ENCODE results near the gene BGN.

The BGN gene

GRCh38 chrX:153504445-153505016 lies 9.8 kb downstream of the BGN start:
- no peak for DNase-seq (ENCODE audit: low spot score)

GRCh38 chrX:153505361-153505760 lies 10.6 kb downstream of the BGN start:
- DNase-seq (ENCODE audit: low spot score) = no peak

DNA sequence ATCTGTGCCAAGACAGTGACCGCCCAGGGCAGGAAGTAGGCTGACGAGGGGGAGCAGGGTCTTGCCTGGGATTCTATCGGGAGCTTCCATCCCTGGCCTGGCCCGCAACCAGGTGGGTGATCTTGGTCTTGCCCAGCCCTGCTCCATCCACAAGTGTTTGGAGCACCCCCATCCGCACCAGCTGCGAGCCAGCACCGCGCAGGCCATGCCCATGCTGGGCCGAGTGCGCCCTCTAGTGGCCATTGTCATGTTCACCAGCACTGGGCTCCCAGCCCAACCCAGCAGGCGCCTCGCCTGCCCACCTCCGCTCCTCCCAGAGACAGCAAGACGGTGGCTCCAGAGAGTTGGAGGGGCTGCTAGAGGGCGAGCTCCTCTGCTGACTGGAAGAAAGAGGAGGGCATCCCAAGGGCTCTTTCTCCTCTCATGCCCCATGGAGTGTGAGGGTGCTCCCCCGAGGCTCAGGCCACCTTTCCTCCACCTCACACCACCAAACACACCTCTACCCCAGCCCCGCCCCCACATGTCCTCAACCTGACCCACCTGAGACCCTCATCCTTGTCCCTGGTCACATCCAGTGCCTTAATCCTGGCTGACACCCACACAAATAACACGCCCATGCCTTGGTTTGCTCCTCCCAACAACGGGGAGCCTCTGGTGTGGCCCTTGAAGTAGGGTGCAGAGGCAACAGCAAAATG lies 12.9 kb downstream of the BGN start:
- DNase-seq (ENCODE audit: low spot score) = peak; percentile 77

GRCh38 chrX:153509592-153509991 lies 14.8 kb downstream of the BGN start:
- no peak for DNase-seq (ENCODE audit: low spot score)

- no peak for DNase-seq (ENCODE audit: low spot score)
Measured at GRCh38 chrX:153510383-153510782, 15.6 kb downstream of the BGN start.

- DNase-seq (ENCODE audit: low spot score) = no peak
Measured at GRCh38 chrX:153511784-153512500, 17.2 kb downstream of the BGN start.

- DNase-seq (ENCODE audit: low spot score) = no peak
Measured at GRCh38 chrX:153512501-153512893, 17.7 kb downstream of the BGN start.

DNA sequence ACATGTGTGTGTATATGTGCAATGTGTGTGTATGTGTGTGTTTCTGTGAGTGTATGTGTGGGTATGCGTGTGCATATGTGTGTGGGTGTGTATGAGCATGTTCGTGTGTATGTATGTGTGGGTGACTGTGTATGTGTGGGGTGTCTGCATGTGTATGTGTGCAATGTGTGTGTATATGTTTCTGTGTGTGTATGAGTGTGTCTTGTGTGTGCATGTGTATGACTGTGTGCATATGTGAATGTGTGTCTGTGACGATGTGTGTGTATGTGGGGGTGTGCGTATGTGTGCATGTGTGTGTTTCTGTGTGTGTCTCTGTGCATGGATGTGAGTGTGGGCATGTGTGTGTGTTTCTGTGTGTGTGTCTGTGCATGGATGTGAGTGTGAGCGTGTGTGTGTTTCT lies 18.5 kb downstream of the BGN start:
- no peak for DNase-seq (ENCODE audit: low spot score)

- DNase-seq (ENCODE audit: low spot score) = no peak
Measured at GRCh38 chrX:153514259-153514658, 19.5 kb downstream of the BGN start.

DNA sequence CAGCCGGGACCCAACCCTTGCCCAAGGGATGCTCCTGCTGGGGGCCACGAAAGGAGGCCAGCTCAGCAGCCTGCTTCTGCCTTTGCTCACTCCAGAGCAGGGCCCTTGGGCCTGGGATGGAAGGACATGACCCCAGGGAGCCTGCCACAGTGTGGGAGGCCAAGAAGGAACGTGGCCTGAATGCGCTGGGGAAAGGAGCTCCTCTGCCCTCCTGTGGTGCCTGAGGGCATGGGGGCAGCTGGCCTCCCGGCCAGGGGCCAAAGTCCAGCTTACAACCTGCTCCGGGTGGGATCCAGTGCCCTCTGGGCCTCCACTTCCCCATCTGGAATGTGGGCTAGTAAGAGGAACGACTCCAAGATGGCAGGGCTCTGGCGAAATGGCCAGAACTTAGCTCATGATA lies 20.7 kb downstream of the BGN start:
- no peak for DNase-seq (ENCODE audit: low spot score)

DNA sequence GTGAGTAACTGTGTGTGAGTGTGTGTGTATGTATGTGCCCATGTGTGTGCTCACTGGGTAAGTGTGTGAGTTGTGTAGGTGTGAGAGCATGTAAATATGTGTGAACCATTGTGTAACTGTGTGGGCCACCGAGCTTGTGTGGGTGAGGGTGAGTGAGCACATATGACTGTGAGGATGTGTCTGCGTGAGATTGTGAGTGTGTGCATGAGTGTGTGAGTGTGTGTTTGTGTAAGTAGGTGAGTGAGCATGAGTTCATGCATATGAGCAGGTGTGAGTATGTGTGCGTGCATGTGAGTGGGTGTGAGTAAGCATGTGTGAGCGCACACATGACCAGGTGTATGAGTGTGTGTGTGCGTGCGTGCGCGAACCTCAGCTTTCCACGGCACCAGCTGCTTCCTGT lies 21.3 kb downstream of the BGN start:
- no peak for DNase-seq (ENCODE audit: low spot score)

- DNase-seq (ENCODE audit: low spot score) = no peak
Measured at GRCh38 chrX:153517423-153517822, 22.6 kb downstream of the BGN start, which contains the start of gene ATP2B3. ATP2B3 (plus strand) TSS chrX:153517642; CDS start chrX:153536248, 18,606 bp downstream.

GRCh38 chrX:153517946-153518834 lies 23.4 kb downstream of the BGN start:
- no peak for DNase-seq (ENCODE audit: low spot score)

DNA sequence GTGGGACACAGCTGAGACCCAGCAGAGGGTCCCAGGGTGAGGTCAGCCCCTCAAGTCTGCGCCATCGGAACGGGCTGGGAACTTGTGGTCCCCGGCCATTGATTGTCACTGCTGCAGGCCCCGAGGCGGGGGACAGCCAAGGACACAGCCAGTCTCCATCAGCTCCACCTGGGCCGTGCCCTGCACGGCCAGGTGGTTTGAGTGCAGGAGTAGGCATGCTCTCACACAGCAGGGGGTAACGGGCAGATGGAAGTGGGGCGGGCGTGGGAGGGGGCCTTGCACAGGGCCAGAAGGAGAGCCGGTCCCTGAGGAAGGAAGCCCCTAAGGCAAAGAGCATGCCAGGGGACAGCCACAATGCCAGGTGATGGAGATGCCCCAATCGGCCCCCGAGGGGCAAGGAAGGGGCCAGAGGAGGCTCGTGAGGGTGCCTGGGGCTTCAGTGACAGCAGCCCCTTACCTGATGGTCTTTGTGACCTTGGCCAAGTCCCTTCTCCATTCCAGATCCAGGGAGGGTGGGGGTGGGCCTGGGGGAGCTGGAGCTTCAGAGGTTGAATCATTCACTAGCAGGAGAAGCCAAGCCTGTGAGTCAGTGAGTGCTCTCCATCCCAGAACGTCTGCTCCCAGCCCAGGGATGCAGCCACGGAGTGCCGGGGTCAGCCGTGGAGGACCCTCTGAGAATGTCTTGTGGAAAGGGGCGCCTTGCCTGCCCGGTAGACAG lies 24.9 kb downstream of the BGN start:
- no peak for DNase-seq (ENCODE audit: low spot score)

DNA sequence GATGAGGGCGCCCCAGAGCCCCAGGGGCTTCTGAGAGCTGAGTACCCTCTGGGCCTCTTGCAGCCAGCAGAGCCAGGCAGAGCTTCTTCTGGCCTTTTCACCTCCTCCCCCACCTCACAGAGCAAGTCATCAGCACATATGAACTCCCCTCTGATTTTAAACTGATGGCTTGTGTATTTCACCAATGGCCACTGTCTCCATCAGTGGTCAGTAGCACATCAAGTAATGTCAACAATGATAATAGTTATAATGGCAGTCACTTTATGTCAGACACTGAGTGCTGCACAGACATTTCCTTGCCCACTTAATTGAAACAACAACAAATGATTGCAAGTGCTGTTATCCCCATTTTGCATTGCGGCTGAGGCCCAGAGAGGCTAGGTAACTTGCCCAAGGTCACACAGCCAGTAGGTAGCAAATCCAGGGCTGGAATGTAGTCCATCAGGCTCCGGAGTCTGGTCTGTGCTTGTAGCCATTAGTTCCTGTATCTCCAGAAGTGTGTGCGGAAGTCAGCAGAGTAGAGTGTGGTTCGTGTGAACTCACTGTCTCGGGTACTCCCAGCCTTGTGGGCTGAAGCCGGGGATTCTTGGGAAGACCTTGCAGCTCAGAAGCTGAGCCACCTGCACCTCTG lies 25.6 kb downstream of the BGN start:
- no peak for DNase-seq (ENCODE audit: low spot score)

- no peak for DNase-seq (ENCODE audit: low spot score)
Measured at GRCh38 chrX:153521034-153521433, 26.3 kb downstream of the BGN start.

DNA sequence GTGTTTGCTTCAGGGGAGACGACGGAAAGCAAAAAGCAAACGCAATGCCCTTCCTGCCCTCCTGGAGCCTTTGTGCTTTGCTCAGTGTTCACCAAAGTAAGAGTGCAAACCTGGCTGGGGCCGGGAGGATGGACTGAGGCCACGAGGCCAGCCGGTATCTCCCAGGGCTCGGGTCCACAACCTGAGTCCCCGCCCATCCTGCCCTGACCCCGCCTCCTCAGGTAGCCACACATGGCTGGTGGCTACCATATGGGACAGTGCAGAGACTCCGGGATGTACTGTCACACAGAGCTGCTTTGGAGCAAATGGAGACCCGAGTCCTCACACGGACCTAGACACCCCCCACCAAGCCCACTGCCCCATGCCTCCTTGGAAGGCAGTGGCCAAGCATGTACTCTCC lies 27.5 kb downstream of the BGN start:
- DNase-seq (ENCODE audit: low spot score) = no peak

GRCh38 chrX:153523269-153523668 lies 28.5 kb downstream of the BGN start:
- DNase-seq (ENCODE audit: low spot score) = no peak

- no peak for DNase-seq (ENCODE audit: low spot score)
Measured at GRCh38 chrX:153524234-153524633, 29.5 kb downstream of the BGN start.

GRCh38 chrX:153525451-153525850 lies 30.7 kb downstream of the BGN start:
- DNase-seq (ENCODE audit: low spot score) = no peak

DNA sequence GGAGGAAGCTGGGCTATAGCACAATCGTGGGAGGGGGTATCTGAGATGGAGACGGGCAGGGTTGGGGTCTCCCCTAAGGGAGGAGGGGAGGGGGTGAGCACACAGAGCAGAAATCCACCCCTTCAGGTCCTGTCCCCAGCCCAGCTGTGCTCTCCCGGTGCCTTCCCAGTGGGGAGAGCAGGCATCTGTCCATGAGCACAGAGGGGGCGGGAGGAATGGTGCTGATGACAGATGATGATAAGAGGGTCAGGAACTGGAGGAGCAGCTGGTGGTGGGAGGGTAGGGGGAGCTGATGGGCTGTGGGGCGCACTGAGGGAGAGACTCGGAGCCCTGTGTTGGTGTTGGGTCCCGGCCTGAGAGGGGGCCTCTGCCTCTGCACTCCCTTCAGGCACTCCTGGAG lies 31.3 kb downstream of the BGN start:
- no peak for DNase-seq (ENCODE audit: low spot score)
